GM06990 (cell line): ENCODE measurements around the gene SMC4.

Experiments
- DNase-seq: peaks from one replicate; pipeline ENCODE4 v3.0.0-alpha.2; 2011; ENCODE audit not compliant: insufficient read length; ENCODE audit errors: extremely low read depth
- H3K27me3 ChIP-seq: replicated peaks from 2 replicates; pipeline ENCODE4 v1.6.0; 2011; ENCODE audit warnings: low read length; ENCODE audit not compliant: control insufficient read depth, insufficient read depth
- H3K36me3 ChIP-seq: 2 replicates; pipeline ENCODE4 v1.5.1; 2011; ENCODE audit warnings: low read length; ENCODE audit not compliant: control insufficient read depth, insufficient read depth
- H3K4me3 ChIP-seq: replicated peaks from 2 replicates; pipeline ENCODE4 v1.5.1; 2011; ENCODE audit warnings: low read depth, mild to moderate bottlenecking, control low read depth, low read length
- TF ChIP-seq, protein P1 (sequence below): IDR thresholded peaks from 2 replicates; pipeline ENCODE4 v1.5.1; 2011; ENCODE audit warnings: low read length, control low read depth, mild to moderate bottlenecking, inconsistent platforms; ENCODE audit not compliant: insufficient read depth, poor library complexity, severe bottlenecking

SMC4 gene

DNA sequence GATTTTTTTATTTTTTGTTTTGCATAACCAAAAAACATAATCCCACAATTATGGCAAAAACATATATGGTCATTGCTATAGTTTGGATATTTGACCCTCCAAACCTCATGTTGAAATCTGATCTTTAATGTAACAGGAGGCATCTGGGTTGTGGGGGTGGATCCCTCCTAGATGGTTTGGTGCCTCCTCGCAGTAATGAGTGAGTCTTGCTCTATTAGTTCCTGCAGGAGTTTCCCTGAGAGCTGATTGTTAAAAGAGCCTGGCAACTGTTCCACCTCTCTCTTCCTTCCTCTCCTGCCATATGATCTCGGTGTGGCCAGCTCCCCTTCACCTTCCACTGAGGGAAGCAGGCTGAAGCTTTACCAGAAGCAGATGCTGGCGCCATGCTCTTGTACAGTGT, 83.3 kb downstream of the SMC4 start:
- TF ChIP-seq, protein P1, sequence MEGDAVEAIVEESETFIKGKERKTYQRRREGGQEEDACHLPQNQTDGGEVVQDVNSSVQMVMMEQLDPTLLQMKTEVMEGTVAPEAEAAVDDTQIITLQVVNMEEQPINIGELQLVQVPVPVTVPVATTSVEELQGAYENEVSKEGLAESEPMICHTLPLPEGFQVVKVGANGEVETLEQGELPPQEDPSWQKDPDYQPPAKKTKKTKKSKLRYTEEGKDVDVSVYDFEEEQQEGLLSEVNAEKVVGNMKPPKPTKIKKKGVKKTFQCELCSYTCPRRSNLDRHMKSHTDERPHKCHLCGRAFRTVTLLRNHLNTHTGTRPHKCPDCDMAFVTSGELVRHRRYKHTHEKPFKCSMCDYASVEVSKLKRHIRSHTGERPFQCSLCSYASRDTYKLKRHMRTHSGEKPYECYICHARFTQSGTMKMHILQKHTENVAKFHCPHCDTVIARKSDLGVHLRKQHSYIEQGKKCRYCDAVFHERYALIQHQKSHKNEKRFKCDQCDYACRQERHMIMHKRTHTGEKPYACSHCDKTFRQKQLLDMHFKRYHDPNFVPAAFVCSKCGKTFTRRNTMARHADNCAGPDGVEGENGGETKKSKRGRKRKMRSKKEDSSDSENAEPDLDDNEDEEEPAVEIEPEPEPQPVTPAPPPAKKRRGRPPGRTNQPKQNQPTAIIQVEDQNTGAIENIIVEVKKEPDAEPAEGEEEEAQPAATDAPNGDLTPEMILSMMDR: no peak
- H3K27me3 ChIP-seq: no peaks in the 10 kb centered on the region
- H3K36me3 ChIP-seq: no peaks in the 10 kb centered on the region
- DNase-seq: no peak
- H3K4me3 ChIP-seq: no peak overlapping the region
